Right kidney (tissue), 1 donor: ENCODE measurements around the gene MIPEP.
"Not testable (repeated sequence)": the region's sequence is repeated elsewhere in the genome, so short reads cannot be mapped to it uniquely, and the experiment has no call there.

Source experiments
- DNase-seq: peaks from one replicate; pipeline ENCODE4 v3.0.0-alpha.2; 2016

Gene MIPEP

GRCh38 chr13:23893791-23894190 lies 4.6 kb upstream of the MIPEP start:
- not testable (repeated sequence) for DNase-seq

DNA sequence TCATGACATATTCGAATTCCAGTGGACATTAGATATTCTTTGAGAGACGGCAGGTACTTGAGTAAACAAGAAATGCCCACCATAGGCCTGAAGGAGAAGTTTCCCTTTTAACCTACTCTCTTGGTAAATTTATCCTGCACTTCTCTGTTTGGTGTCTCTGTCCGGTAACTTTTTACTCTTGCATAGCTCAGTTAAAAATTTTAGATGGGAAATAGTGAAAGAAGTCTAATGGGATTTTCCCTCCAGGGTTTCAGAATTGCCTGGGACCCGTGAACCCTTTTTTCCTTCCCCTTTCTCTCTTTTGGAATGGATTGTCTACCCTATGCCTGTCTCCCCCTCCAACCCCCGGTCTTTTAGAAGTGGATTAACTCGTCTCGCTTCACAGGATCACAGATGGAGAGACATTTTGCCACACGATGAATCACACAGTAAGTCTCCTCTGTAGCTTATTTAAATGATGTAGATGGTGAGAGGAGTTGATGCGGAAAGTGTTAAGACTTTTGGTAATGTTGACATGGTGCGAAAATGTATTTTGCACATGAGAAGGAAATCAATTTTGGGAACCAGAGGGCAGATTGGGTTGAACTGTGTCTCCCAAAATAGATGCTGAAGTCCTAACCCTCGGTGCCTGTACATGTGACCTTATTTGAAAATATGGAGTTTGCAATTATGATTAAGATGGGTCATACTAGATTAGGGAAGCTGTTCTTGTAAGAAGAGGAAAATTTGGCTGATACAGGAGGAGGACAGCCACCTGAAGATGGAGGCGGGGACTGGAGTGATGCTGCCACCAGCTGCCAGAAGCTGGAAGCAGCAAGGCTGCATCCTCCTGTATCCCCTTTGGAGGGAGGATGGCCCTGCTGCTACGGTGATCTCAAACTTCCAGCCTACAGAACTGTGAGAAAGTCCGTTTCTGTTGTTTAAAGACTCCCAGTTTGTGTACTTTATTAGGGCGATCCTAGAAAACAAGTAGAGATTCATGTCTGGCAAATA lies 711 bp upstream of the MIPEP start:
- DNase-seq: peak; percentile 37

DNA sequence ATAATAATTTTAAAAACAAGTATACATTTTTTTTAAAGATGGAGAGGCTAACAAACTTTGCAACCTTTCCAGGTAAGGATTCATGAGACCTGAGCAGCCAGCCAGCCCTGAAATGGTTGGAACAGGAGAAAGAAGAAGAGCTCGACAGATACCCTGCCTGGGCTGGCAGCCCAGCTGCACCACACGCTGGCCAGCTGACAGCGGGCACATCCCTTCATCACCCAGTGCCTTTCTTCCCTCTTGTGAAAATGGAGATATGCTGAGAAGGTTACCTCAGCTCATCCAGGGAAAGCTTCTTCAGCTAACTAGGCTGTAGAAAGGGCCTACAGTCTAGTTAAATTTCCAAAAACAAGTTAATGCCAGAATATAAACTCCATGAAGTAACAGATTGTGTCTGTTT lies 4.8 kb downstream of the MIPEP start:
- DNase-seq: not testable (repeated sequence)

- no peak for DNase-seq
Measured at GRCh38 chr13:23883255-23883654, 5.9 kb downstream of the MIPEP start.

DNA sequence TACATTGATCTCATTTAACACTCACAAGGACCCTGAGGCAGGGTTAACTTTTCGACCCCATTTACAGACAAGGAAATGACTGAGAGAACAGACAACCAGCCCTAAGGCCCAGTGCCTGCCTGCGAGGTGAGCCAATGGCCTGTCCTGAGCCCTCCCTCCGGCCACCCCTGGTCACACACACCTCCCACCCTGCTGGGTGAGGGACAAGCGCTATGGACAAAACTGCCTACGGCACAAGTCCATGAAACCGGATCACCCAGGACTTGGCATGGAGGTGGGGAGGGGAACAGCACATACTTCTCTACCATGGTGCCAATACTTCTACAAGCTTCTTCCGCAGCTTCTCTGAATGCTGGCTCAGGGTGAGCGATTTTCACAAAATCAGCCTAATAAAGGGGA lies 7.8 kb downstream of the MIPEP start:
- DNase-seq: not testable (repeated sequence)

DNA sequence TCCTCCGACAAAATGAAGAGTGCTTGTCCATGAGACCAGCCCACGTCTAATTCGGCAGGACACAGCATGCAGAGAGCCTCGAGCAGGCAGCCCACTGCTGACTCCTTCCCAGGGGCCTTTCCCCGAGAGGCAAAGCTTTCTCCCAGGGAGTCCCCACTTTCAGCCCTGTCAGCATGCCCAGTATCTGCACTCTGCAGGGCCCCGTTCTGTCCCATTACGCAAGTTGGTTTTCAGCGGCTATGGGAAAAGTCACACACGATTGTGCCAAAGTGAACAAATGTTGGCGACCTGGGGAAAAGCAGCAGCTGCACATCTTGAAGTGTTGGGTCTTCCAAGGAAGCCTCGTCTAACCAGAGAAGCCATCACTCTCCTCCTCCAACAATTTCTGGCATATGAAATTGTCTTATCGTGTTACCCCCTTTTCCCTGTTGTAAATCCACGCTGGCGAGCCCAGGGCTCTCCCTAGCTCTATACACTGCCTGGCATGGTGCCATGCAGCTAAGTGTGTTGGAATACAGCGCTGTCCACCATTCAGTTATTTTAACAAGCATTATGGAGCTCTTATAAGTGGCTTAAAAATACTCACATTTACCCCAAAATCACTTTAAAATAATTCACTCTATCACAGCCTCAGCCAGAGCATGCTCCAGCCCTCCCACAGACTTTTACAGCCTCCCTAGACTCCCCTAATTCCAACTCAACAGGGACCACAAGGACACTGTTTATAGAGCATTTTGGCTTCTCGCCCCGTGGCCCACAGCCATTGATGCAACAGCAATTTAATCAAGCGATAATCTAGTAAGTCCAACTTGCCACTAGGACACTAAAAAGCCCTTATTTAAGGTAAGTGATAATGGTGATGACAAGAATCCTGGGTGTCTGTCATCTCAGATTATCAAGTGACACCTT lies 8.5 kb downstream of the MIPEP start:
- DNase-seq: not testable (repeated sequence)

DNA sequence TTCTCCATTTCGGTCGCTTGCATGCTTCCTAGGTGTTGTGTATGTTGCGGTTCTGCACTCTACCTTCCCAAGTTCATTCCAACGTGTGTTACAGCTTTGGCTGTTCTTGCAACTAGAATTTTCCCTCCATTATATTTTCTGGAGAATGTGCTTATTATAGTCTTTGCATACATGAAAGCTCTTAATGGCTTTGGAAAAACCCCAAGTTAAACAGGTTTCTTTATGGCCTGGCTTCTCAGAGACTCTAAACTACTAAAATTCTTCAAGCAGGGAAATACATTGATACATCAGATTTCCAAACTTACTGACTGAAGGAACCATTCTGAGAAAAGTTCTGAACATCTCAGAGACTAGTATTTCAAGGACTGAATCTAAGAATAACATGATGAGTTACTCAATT lies 11.9 kb downstream of the MIPEP start:
- DNase-seq: no peak

DNA sequence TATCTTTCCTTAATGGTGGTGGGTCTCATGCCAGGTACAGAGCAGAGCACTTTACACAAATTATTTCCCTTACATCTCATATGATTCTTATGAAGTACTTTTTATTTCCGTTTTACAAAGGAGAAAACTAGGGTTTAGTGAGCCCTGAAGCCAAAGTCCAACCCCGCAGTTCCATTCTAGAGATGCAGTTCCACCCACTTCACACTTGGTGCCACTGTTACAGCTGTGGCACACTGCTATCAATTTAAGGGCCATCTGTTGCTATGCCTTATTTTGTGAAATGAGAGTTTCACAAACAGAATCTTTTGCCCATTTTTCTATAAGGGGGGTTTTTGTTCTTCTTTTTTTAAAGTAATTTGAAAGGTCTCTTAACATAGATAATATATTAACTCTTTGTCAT lies 12.9 kb downstream of the MIPEP start:
- DNase-seq: no peak

GRCh38 chr13:23871616-23872220 lies 17.5 kb downstream of the MIPEP start:
- DNase-seq: no peak

GRCh38 chr13:23870356-23871140 lies 18.7 kb downstream of the MIPEP start:
- DNase-seq: no peak

DNA sequence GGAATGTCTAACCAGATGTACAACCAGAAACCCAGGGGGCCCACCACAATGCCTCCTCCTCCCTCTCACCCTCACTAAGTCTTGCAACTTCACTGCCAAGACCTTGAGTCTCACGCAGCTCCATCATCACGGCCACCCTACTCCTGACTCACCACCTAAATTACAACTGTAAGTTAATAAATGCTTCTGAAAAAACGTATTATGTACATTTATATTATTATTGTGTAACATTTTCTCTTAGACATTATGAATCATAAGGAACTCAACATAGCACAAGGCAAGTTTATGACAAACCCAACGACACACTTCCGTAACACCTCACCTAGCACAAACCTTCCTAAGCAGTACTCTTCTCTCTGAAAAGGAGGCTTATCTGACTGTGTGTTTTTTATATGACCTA lies 20.7 kb downstream of the MIPEP start:
- DNase-seq: no peak

DNA sequence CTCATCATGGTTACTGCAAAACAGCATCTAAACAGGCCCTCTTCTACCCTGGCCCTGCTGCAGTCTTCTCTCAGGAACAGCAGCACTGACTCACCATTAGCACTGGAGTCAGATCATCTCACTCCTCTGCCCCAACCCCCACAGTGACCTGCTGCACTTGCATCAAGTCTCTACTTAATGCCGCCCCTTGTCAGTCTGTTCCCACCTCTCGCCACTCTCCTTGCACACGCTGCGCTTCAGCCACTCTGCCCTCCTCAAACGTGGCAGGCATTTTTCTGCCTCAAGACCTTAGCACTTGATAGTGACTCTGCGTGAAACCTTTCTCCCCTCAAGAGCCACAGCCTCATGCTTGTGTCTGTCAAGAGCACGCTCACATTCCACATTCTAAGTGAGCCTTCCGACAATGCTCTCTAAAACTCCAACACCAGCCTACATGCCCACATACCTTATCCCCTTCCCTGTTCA lies 22.1 kb downstream of the MIPEP start:
- no peak for DNase-seq

DNA sequence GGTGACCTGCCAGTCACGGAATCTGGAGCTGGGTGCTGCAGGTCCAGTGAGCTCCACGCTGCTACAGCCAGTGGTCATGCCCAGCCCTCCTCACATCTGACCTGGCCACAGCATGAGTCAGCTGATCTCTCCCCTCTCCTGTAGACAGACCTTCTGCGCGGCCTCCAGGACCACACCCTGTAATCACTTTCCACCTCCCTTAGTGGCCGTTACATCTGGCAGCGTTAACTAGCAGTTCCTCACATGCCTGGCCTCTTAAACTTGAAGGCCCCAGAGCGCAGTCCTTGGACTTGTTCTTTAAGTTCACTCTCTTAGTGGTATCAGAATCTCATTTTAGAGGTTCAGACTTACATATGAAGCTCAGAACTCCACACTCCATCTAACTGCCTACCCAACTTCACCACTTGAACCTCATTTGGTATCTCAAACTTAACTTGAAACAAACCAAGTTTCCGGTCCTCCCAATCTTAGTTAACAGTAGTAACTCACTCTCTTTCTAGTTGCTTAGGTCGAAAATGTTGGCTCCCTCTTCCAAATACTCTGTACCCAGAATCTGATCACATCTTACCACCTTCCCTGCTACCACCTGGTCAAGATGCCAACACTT lies 22.7 kb downstream of the MIPEP start:
- DNase-seq: no peak

- no peak for DNase-seq
Measured at GRCh38 chr13:23865906-23866305, 23.3 kb downstream of the MIPEP start.

- DNase-seq: no peak
Measured at GRCh38 chr13:23865026-23865425, 24.2 kb downstream of the MIPEP start.

DNA sequence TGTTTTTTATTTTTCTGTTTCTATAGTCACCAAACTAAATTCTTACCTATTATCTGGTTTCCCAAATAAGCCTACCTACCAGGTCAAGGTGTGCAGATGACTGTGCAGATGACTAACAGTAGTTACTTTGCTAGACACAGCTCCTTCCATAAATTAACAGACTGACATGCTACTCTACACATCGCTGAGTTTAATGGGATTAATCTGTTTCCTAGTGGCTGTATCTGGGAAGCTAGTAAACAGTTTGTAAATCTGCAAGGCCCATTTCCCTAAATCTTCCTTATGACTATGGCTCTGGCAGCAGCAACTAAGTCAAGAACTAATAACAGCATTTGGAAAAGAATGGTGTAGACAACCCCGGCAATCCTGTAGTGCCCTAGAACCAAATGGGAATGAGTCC lies 27.9 kb downstream of the MIPEP start:
- no peak for DNase-seq

DNA sequence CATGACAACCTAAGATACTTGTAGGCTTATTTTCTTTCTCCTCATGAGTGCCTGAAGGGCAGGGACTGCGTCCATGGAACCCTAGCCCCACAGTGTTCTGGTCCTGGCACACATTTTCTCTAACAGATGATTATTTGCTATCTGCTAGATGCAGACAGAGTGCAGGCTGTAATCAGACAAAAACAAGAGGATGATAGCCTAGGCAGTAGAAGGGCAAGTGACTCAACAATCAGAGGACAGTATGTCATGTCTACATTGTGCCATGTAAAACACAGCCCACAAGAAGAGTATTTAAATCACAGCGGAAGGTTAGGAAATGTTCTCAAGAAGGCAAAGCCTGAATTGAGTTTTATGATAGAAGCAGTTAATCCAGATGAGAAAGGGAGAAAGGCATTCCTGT lies 29.3 kb downstream of the MIPEP start:
- no peak for DNase-seq

GRCh38 chr13:23859455-23859854 lies 29.7 kb downstream of the MIPEP start:
- no peak for DNase-seq

- DNase-seq: no peak
Measured at GRCh38 chr13:23858546-23858945, 30.7 kb downstream of the MIPEP start.

GRCh38 chr13:23856008-23856750 lies 33.0 kb downstream of the MIPEP start:
- no peak for DNase-seq

GRCh38 chr13:23855360-23855759 lies 33.8 kb downstream of the MIPEP start:
- no peak for DNase-seq
